Measurements from ENCODE around the gene WDR59.
A peak's percentile ranks its signal among the peaks of the same experiment; 100 is the strongest.

DNA sequence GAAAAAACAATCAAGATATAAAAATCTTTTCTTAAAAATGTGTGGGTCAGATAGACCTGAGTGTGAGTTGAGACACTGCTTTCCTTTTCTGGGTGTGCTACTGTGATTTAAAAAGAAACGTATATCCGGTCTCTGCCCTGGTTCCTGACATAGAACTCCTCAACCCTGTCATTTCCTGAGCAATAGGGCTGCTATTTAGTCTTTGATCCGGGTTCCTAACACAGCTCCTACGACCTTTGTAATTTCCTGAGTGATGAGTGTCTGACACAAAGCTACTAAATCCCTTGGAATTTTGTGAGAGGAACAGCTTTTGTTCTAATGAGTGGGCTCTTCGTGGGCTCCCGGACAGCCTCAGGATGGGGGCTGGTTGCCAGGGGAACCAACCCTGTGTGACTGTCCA is 116.4 kb downstream of the WDR59 start:
- TF ChIP-seq, protein P1, sequence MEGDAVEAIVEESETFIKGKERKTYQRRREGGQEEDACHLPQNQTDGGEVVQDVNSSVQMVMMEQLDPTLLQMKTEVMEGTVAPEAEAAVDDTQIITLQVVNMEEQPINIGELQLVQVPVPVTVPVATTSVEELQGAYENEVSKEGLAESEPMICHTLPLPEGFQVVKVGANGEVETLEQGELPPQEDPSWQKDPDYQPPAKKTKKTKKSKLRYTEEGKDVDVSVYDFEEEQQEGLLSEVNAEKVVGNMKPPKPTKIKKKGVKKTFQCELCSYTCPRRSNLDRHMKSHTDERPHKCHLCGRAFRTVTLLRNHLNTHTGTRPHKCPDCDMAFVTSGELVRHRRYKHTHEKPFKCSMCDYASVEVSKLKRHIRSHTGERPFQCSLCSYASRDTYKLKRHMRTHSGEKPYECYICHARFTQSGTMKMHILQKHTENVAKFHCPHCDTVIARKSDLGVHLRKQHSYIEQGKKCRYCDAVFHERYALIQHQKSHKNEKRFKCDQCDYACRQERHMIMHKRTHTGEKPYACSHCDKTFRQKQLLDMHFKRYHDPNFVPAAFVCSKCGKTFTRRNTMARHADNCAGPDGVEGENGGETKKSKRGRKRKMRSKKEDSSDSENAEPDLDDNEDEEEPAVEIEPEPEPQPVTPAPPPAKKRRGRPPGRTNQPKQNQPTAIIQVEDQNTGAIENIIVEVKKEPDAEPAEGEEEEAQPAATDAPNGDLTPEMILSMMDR (IDR thresholded peaks at IDR 0.05): no peak
- TF ChIP-seq POLR2A (IDR thresholded peaks at IDR 0.05): no peak
- peak in 1 of 4 donors; percentile 24 for TF ChIP-seq POLR2AphosphoS5 (IDR thresholded peaks at IDR 0.05)
- no peak for TF ChIP-seq EP300 (IDR thresholded peaks at IDR 0.05)
